MCF 10A (cell line): ENCODE measurements around the gene TSPAN31. TPM values are rescaled to one million over a fixed set of nuclear protein-coding genes. Genes with fewer than 3 reads are reported as not detected.

Source experiments
- BruUV-seq: library from RNA; stranded (reverse); fragments of 400-500 nt; replicated peaks from 2 replicates; lab custom pipeline; 2021; lab: Mats Ljungman, UMichigan
- CTCF ChIA-PET: fragments of 300-600 bp; sonication (Branson Sonifier 250); formaldehyde crosslinking; extraction: SDS; loops from one replicate; lab custom pipeline; 2021; ENCODE audit warnings: antibody characterized with exemption, inconsistent platforms; lab: Yijun Ruan, JAX
- POLR2A ChIA-PET: fragments of 300-600, 350-650 bp; sonication (Branson Sonifier 250); formaldehyde crosslinking; extraction: SDS; loops from one replicate; lab custom pipeline; 2020; ENCODE audit warnings: antibody characterized with exemption, inconsistent platforms; lab: Yijun Ruan, JAX
- DNase-seq: peaks from one replicate; pipeline ENCODE4 v3.0.0-alpha.2; 2018; ENCODE audit not compliant: unreplicated experiment
- H3K27ac Mint-ChIP-seq: one replicate; pipeline ENCODE4 v1.8.0; 2022; ENCODE audit warnings: mild to moderate bottlenecking, low read depth, mixed read lengths; ENCODE audit not compliant: unreplicated experiment
- H3K27me3 Mint-ChIP-seq: one replicate; pipeline ENCODE4 v1.8.0; 2022; ENCODE audit warnings: mixed read lengths; ENCODE audit not compliant: insufficient read depth, unreplicated experiment
- H3K36me3 Mint-ChIP-seq: one replicate; pipeline ENCODE4 v1.8.0; 2022; ENCODE audit warnings: mild to moderate bottlenecking, moderate library complexity, mixed read lengths; ENCODE audit not compliant: insufficient read depth, unreplicated experiment
- H3K4me1 Mint-ChIP-seq: one replicate; pipeline ENCODE4 v1.8.0; 2022; ENCODE audit warnings: mixed read lengths; ENCODE audit not compliant: insufficient read depth, unreplicated experiment
- H3K4me3 Mint-ChIP-seq: one replicate; pipeline ENCODE4 v1.8.0; 2022; ENCODE audit warnings: mild to moderate bottlenecking, moderate library complexity, mixed read lengths; ENCODE audit not compliant: unreplicated experiment
- H3K9me3 Mint-ChIP-seq: one replicate; pipeline ENCODE4 v1.8.0; 2022; ENCODE audit warnings: mixed read lengths; ENCODE audit not compliant: unreplicated experiment
- CTCF ChIP-seq: fragments of 200-600 bp; IDR thresholded peaks from one replicate; pipeline ENCODE4 v1.8.0; 2022; ENCODE audit warnings: antibody characterized with exemption, mild to moderate bottlenecking; ENCODE audit not compliant: unreplicated experiment
- intact Hi-C: fragments of 100-400 bp; cut with micrococcal nuclease; formaldehyde crosslinking; loops from 2 replicates; pipeline ENCODE4 v1.14.1; 2022
- total RNA-seq: library from RNA; stranded (reverse); gene quantifications from 2 replicates; pipeline ENCODE4 v1.2.3, GENCODE V29; 2022

TSPAN31 gene
- total RNA-seq, 1 experiment from 2014 or later = 24.8 TPM

DNA sequence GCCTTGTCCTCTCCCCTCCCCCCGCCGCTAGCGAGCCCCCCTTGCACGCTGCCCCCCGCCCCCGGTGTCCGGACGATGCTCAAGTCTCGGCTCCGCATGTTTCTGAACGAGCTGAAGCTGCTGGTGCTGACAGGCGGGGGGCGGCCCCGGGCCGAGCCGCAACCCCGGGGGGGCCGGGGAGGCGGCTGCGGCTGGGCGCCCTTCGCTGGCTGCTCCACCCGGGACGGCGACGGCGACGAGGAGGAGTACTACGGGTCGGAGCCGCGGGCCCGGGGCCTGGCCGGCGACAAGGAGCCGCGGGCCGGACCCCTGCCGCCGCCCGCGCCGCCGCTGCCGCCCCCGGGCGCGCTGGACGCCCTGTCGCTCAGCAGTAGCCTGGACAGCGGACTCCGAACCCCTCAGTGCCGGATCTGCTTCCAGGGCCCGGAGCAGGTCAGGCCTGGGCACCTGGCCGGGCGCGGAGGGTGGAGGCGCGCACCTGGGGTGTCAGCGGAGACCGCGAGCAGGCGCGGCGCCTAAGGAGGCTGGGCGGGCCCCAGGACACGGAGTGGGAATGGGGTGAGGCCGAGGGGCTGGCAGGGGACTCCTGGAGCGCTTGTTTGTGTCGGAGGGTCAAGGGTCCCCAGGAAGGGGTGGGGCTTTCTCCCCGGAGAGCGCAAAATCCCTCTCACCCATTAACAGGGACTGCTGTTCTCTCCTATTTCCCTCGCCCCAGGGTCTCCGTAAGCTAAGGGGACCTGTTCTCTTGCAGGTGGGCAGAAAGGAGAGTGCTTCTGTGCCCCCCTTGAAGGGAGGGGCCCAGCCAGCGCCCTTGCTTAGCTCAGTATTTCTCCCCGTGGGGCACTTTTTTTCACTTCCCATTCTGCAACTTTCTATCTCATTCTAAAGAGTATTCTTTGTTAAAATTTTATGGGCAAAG lies 10.9 kb downstream of the TSPAN31 start:
- no peaks in the 10 kb centered on the region for H3K27me3 Mint-ChIP-seq
- intact Hi-C loops = no loop called here
- no peak overlapping the region for H3K27ac Mint-ChIP-seq
- no peaks in the 10 kb centered on the region for H3K9me3 Mint-ChIP-seq
- DNase-seq = no peak
- no peak for TF ChIP-seq CTCF
- H3K4me3 Mint-ChIP-seq = peak overlapping the region; percentile 73
- H3K4me1 Mint-ChIP-seq = peaks cover 35% of the 10 kb centered on the region
- peaks cover 22% of the 10 kb centered on the region for H3K36me3 Mint-ChIP-seq
- POLR2A ChIA-PET = interaction anchor here (0.7 to 4.1 kb wide), 6 partner anchors 9 to 38 kb away, joined by 3 to 26 read pairs (median 7); partner anchors contain the start of genes CYP27B1, TSFM and TSPAN31
- CTCF ChIA-PET = interaction anchor here (1.0 to 2.3 kb wide), 6 partner anchors 11 to 38 kb away, joined by 3 to 12 read pairs (median 4); partner anchors contain the start of genes CYP27B1, EEF1AKMT3, METTL1 and TSFM
- BruUV-seq = no TSS peak

GRCh38 chr12:57756406-57757341 lies 11.8 kb downstream of the TSPAN31 start:
- no peak for TF ChIP-seq CTCF
- H3K9me3 Mint-ChIP-seq = no peaks in the 10 kb centered on the region
- H3K4me1 Mint-ChIP-seq = peaks cover 27% of the 10 kb centered on the region
- DNase-seq = no peak
- no TSS peak for BruUV-seq
- no peaks in the 10 kb centered on the region for H3K27me3 Mint-ChIP-seq
- peak overlapping the region; percentile 73 for H3K4me3 Mint-ChIP-seq
- no peak overlapping the region for H3K27ac Mint-ChIP-seq
- H3K36me3 Mint-ChIP-seq = peaks cover 17% of the 10 kb centered on the region
- POLR2A ChIA-PET = interaction anchor here (0.6 to 4.1 kb wide), 6 partner anchors 8 to 88 kb away, joined by 4 to 26 read pairs (median 7); partner anchors contain the start of genes CYP27B1, TSFM and TSPAN31
- CTCF ChIA-PET = interaction anchor here (0.6 to 2.3 kb wide), 11 partner anchors 10 to 1289 kb away, joined by 3 to 12 read pairs (median 4); partner anchors contain the start of genes CYP27B1, EEF1AKMT3, METTL1 and TSFM
- intact Hi-C loops = no loop called here

DNA sequence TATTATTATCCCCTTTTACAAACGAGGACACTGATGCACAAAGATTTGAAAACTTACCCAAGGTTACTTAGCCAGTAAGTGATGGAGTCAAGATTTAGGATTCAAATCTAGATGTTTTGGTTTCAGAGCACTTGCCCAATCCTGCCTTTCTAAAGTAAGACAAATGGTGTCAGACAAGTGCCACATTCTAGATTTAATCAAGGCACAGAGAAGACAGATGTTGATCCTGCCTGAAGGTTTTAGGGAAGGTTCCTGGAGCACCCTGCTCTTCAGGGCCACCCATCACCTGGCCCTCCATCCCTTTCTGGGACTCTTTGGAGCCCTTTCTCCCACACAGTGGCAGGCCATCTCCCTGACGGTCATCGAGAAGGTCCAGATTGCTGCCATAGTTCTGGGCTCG lies 12.9 kb downstream of the TSPAN31 start:
- DNase-seq = no peak

More for the DNA sequence above, 12.9 kb downstream of the TSPAN31 start:
- H3K4me3 Mint-ChIP-seq = no peak overlapping the region
- H3K27me3 Mint-ChIP-seq = no peaks in the 10 kb centered on the region
- POLR2A ChIA-PET = interaction anchor here (0.6 to 4.1 kb wide), 2 partner anchors 9 to 86 kb away, joined by 4 to 26 read pairs; partner anchors contain the start of gene CYP27B1
- H3K27ac Mint-ChIP-seq = no peak overlapping the region
- BruUV-seq = no TSS peak
- CTCF ChIA-PET = interaction anchor here (0.6 to 2.3 kb wide), 4 partner anchors 9 to 1288 kb away, joined by 3 to 12 read pairs (median 5); partner anchors contain the start of gene CYP27B1
- peaks cover 13% of the 10 kb centered on the region for H3K36me3 Mint-ChIP-seq
- TF ChIP-seq CTCF = no peak
- H3K4me1 Mint-ChIP-seq = peaks cover 24% of the 10 kb centered on the region
- H3K9me3 Mint-ChIP-seq = no peaks in the 10 kb centered on the region
- intact Hi-C loops = no loop called here
